ENCODE results near the gene AUTS2. TPM values are rescaled to one million over a fixed set of nuclear protein-coding genes. Genes with fewer than 3 reads are reported as not detected.

The AUTS2 gene
- total and polyA plus RNA-seq, 10 of the 15 experiments (the other 5 are each of a cell fraction or from before 2014, with no cell fraction given), result 6.4 to 55.6 (median 21.6) TPM

DNA sequence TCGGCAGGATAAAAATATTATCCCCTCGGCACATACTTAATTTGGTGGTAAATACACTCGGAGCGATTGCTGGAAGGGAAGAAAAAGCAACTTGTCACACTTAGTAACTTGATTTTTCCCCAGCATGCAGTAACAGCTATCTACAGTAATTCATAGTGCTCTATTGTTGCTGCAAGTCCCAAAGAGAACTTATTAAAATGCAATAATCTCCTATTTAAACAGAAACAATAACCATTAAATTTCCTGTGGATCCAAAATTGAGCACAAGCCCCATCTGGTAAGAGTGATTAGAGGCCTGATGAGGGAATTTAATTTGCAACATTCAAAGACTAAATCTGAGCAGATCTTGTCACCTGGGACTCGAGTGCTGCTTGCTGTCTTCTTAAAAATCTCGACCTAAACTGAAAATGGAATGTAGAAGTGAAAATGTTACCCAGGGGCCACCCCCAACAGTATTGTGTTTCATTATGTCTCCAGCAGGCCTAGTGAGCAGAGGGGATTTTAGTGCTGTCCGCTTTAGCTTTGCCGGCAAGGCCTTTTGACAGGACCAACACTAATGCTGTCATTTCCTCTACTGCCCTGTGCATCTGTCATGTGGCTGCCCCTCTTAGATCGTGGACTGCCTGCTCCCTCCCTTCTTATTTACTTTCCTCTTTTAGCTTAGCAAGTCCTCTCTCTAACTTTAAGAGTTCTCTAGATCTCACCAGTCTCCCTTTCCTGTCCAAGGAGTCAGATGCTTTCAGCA is 639.7 kb downstream of the AUTS2 start (continued):
- TF ChIP-seq, protein P1, sequence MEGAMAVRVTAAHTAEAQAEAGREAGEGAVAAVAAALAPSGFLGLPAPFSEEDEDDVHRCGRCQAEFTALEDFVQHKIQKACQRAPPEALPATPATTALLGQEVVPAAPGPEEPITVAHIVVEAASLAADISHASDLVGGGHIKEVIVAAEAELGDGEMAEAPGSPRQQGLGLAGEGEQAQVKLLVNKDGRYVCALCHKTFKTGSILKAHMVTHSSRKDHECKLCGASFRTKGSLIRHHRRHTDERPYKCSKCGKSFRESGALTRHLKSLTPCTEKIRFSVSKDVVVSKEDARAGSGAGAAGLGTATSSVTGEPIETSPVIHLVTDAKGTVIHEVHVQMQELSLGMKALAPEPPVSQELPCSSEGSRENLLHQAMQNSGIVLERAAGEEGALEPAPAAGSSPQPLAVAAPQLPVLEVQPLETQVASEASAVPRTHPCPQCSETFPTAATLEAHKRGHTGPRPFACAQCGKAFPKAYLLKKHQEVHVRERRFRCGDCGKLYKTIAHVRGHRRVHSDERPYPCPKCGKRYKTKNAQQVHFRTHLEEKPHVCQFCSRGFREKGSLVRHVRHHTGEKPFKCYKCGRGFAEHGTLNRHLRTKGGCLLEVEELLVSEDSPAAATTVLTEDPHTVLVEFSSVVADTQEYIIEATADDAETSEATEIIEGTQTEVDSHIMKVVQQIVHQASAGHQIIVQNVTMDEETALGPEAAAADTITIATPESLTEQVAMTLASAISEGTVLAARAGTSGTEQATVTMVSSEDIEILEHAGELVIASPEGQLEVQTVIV (IDR thresholded peaks at IDR 0.05; ENCODE audit: borderline replicate concordance, partially characterized antibody), result no peak

DNA sequence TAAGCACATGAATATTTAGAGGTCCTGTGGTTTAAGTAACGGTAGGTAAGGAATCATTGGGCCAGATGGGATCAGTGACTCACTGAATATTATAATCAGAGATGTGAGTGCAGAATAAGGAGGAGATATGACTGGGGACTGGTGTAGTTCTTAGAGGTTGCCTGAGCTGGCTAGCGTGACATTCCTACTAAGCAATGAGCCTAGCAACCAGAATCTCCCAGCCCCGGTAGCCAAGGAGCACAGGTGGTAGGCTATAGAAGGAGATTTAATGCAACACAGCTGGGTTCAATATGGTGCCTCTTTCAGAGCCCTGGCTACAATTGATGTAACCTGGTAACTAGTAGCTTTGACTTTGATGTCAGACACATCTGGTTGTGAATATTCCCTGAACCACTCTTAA is 641.6 kb downstream of the AUTS2 start:
- SMC1A ChIA-PET (ENCODE audit: uncharacterized antibody, unreplicated experiment), result no interaction called here

More for the DNA sequence above, 641.6 kb downstream of the AUTS2 start:
- intact Hi-C loops (cut with micrococcal nuclease; ENCODE audit: unreplicated experiment) (loop anchor here (2.0 kb wide), 1 partner anchor 457 kb away; no protein-coding TSS in a partner anchor), in situ Hi-C loops (cut with MboI) (no loop called here)
- ChIA-PET CTCF (no interaction called here), POLR2A (no interaction called here), RAD21 (ENCODE audit: unreplicated experiment) (no interaction called here)
- H3K4me3 ChIP-seq, result no peak overlapping the region
- FAIRE-seq (no peak), DNase-seq (ENCODE audit: low read depth, low spot score) (no peak), ATAC-seq (no peak)
- no peak overlapping the region for H3K4me2 ChIP-seq (ENCODE audit: control insufficient read depth, insufficient read depth)
- no peaks in the 10 kb centered on the region for H3K79me2 ChIP-seq (ENCODE audit: control insufficient read depth, insufficient read depth, low read length)
- TF ChIP-seq, protein P2, sequence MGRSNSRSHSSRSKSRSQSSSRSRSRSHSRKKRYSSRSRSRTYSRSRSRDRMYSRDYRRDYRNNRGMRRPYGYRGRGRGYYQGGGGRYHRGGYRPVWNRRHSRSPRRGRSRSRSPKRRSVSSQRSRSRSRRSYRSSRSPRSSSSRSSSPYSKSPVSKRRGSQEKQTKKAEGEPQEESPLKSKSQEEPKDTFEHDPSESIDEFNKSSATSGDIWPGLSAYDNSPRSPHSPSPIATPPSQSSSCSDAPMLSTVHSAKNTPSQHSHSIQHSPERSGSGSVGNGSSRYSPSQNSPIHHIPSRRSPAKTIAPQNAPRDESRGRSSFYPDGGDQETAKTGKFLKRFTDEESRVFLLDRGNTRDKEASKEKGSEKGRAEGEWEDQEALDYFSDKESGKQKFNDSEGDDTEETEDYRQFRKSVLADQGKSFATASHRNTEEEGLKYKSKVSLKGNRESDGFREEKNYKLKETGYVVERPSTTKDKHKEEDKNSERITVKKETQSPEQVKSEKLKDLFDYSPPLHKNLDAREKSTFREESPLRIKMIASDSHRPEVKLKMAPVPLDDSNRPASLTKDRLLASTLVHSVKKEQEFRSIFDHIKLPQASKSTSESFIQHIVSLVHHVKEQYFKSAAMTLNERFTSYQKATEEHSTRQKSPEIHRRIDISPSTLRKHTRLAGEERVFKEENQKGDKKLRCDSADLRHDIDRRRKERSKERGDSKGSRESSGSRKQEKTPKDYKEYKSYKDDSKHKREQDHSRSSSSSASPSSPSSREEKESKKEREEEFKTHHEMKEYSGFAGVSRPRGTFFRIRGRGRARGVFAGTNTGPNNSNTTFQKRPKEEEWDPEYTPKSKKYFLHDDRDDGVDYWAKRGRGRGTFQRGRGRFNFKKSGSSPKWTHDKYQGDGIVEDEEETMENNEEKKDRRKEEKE (IDR thresholded peaks at IDR 0.05), result no peak
- TF ChIP-seq CBX3 (IDR thresholded peaks at IDR 0.05; ENCODE audit: borderline replicate concordance, low read depth) (no peak), STAT3 (IDR thresholded peaks at IDR 0.05; ENCODE audit: low read depth, low read length) (no peak), RAD51 (IDR thresholded peaks at IDR 0.05) (no peak), FOXK2 (IDR thresholded peaks at IDR 0.05) (no peak), ZBED1 (IDR thresholded peaks at IDR 0.05; ENCODE audit: borderline replicate concordance) (no peak), ZNF622 (IDR thresholded peaks at IDR 0.05) (no peak), ASH2L (IDR thresholded peaks at IDR 0.05; ENCODE audit: borderline replicate concordance, low read depth) (no peak), CHD4 (IDR thresholded peaks at IDR 0.05) (no peak)
- TF ChIP-seq, protein P3, sequence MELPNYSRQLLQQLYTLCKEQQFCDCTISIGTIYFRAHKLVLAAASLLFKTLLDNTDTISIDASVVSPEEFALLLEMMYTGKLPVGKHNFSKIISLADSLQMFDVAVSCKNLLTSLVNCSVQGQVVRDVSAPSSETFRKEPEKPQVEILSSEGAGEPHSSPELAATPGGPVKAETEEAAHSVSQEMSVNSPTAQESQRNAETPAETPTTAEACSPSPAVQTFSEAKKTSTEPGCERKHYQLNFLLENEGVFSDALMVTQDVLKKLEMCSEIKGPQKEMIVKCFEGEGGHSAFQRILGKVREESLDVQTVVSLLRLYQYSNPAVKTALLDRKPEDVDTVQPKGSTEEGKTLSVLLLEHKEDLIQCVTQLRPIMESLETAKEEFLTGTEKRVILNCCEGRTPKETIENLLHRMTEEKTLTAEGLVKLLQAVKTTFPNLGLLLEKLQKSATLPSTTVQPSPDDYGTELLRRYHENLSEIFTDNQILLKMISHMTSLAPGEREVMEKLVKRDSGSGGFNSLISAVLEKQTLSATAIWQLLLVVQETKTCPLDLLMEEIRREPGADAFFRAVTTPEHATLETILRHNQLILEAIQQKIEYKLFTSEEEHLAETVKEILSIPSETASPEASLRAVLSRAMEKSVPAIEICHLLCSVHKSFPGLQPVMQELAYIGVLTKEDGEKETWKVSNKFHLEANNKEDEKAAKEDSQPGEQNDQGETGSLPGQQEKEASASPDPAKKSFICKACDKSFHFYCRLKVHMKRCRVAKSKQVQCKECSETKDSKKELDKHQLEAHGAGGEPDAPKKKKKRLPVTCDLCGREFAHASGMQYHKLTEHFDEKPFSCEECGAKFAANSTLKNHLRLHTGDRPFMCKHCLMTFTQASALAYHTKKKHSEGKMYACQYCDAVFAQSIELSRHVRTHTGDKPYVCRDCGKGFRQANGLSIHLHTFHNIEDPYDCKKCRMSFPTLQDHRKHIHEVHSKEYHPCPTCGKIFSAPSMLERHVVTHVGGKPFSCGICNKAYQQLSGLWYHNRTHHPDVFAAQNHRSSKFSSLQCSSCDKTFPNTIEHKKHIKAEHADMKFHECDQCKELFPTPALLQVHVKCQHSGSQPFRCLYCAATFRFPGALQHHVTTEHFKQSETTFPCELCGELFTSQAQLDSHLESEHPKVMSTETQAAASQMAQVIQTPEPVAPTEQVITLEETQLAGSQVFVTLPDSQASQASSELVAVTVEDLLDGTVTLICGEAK (IDR thresholded peaks at IDR 0.05; ENCODE audit: borderline replicate concordance), result no peak
- no peaks in the 10 kb centered on the region for H3K36me3 ChIP-seq (ENCODE audit: control insufficient read depth in 2 of 2, insufficient read depth in 2 of 2, low read length in 1 of 2)
- H3K9ac ChIP-seq (ENCODE audit: control insufficient read depth, insufficient read depth, low read length), result no peak overlapping the region
- no peaks in the 10 kb centered on the region for H4K20me1 ChIP-seq (ENCODE audit: control insufficient read depth, insufficient read depth)
- BruUV-seq (replicated peaks), result no TSS peak
- no peak overlapping the region for H3K27ac ChIP-seq (ENCODE audit: control insufficient read depth, insufficient read depth)
- H3K4me1 ChIP-seq (ENCODE audit: control insufficient read depth, insufficient read depth, low read length), result peaks cover 7% of the 10 kb centered on the region
- H3K27me3 ChIP-seq (replicated peaks in 1 of 2; ENCODE audit: control insufficient read depth in 2 of 2, insufficient read depth in 2 of 2, low read length in 1 of 2), result no peaks in the 10 kb centered on the region
- WGBS (ENCODE audit: insufficient coverage, insufficient replicate concordance, low lambda C conversion rate, missing lambda C conversion rate), result 97% methylated on average over 3 of the region's 3 CpGs
- no peaks in the 10 kb centered on the region for H3K9me3 ChIP-seq (replicated peaks; ENCODE audit: control insufficient read depth, insufficient read depth, low read length)
- no peak overlapping the region for H2AFZ ChIP-seq (ENCODE audit: control insufficient read depth, low read depth, low read length)

Data from GM12878 (cell line).